Measurements from ENCODE around the gene MITF.

Gene MITF

GRCh38 chr3:69888040-69888942 is 149.0 kb downstream of the MITF start:
- TF ChIP-seq CTCF (IDR thresholded peaks at IDR 0.05; ENCODE audit: extremely low read depth, missing control alignments) = no peak
- DNase-seq (ENCODE audit: low spot score) = no peak

DNA sequence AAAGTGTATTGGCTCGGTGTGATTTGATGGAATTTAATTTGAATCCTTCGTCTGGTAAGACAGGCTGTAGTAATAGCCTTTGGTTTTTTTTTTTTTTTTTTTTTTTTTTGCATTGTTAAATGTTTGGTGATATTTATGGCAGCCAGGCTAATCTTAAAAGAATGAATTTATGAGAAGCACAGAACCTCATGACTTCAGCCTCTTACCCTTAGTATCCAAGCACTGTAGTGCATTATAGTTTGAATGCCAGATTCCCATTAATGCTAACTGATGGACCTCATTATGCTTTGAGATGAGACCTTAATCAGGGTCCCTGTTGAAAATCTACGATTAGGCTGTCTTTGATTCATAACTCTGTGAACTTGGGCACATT is 149.7 kb downstream of the MITF start:
- no peak for DNase-seq (ENCODE audit: low spot score)
- no peak for TF ChIP-seq CTCF (IDR thresholded peaks at IDR 0.05; ENCODE audit: extremely low read depth, missing control alignments)

- TF ChIP-seq CTCF (IDR thresholded peaks at IDR 0.05; ENCODE audit: extremely low read depth, missing control alignments) = no peak
- DNase-seq (ENCODE audit: low spot score) = no peak
Observed at GRCh38 chr3:69890084-69890483, 150.8 kb downstream of the MITF start.

DNA sequence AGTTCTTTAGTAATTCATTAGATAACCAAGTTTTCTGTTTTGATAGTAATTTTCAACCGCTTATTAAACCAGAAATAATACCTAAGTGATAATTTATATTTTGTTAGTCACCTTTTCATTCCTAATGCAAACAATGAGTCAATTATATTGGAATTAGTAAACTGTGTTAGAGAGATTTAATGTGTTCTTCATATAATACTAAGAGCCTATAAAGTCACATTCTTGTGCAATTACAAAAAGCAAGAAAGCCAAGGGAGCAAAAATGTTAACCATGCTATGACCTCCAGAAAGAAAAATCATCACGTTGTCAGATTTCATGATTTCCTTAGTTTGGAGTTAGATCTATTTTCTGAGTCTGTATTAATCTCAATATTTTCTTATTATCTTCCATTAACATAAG is 151.4 kb downstream of the MITF start:
- TF ChIP-seq CTCF (IDR thresholded peaks at IDR 0.05; ENCODE audit: extremely low read depth, missing control alignments) = no peak
- no peak for DNase-seq (ENCODE audit: low spot score)

DNA sequence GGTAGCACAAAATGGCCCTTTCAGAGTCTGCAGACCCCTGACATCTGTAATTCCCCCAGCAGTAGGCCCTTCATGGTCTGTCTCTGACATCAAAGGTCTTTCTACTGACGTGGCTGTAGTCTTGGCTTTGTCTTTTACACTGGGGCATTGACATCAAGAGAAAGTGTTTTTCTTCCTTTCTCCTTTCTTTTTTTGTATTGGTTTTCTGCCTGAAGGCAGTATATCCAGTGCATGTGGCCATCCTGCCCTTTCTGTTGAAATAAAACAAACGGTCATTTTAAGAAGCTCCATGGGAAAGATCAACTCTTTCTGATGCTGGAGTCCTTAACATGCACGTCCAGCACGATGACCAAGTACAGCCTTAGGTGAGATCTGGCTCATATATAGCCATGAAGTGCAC is 153.4 kb downstream of the MITF start:
- no peak for DNase-seq (ENCODE audit: low spot score)
- TF ChIP-seq CTCF (IDR thresholded peaks at IDR 0.05; ENCODE audit: extremely low read depth, missing control alignments) = no peak

DNA sequence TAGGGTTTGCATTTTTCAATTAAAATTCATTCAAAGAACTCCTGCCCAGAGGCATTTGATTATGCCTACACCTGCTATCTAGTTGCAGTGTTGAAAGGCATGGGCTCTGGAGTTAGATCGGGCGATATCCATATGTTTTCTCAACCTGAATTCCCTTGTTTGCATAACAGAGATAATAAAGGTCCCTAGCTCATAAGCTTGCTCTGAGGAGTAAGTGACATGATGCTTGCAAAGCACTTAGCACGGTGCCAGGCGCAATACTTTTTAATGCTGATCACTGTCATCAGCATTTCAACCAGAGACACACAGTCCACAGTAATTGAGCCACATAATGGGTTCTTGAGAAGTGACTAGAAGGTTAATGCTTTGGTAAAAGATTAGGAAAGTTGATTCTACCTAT is 154.0 kb downstream of the MITF start:
- no peak for DNase-seq (ENCODE audit: low spot score)
- no peak for TF ChIP-seq CTCF (IDR thresholded peaks at IDR 0.05; ENCODE audit: extremely low read depth, missing control alignments)

GRCh38 chr3:69896095-69896494 is 156.8 kb downstream of the MITF start:
- no peak for TF ChIP-seq CTCF (IDR thresholded peaks at IDR 0.05; ENCODE audit: extremely low read depth, missing control alignments)
- DNase-seq (ENCODE audit: low spot score) = no peak

All from GM20000 (cell line).